DOHH2 (cell line): Measurements from ENCODE around the gene SHQ1.

ENCODE experiments used
- EZH2phosphoT487 ChIP-seq: fragments of 200-600 bp; sonication (generic); IDR thresholded peaks from 2 replicates; pipeline ENCODE4 v1.6.1; 2017; ENCODE audit warnings: borderline replicate concordance, mild to moderate bottlenecking, antibody characterized with exemption, low read length, moderate library complexity, mixed read lengths
- TF ChIP-seq, protein P1 (sequence below): fragments of 200-600 bp; sonication (generic); IDR thresholded peaks from one replicate; pipeline ENCODE4 v1.5.1; 2014; ENCODE audit warnings: antibody characterized with exemption, mild to moderate bottlenecking, low read depth, low read length; ENCODE audit not compliant: poor library complexity, severe bottlenecking

DNA sequence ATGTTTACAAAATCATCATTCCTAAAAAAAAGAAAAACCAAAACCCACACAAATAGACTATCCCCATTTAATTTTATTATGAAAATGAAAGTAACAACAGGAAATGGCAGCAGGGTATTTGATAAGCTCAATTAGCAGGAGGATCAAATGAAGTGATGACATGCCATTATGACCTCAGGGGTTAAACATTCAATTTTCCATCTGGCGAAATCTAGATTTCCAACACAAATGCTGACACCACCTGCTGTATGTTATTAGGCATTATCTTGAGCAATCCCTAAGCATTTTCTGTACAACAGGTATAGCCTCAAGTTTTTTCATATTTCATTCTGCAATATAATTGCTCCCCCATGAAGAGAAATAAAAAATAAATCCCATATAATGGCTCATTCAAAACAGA lies 57.1 kb downstream of the SHQ1 start:
- TF ChIP-seq, protein P1, sequence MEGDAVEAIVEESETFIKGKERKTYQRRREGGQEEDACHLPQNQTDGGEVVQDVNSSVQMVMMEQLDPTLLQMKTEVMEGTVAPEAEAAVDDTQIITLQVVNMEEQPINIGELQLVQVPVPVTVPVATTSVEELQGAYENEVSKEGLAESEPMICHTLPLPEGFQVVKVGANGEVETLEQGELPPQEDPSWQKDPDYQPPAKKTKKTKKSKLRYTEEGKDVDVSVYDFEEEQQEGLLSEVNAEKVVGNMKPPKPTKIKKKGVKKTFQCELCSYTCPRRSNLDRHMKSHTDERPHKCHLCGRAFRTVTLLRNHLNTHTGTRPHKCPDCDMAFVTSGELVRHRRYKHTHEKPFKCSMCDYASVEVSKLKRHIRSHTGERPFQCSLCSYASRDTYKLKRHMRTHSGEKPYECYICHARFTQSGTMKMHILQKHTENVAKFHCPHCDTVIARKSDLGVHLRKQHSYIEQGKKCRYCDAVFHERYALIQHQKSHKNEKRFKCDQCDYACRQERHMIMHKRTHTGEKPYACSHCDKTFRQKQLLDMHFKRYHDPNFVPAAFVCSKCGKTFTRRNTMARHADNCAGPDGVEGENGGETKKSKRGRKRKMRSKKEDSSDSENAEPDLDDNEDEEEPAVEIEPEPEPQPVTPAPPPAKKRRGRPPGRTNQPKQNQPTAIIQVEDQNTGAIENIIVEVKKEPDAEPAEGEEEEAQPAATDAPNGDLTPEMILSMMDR = no peak
- no peak for TF ChIP-seq EZH2phosphoT487
